Mucosa of descending colon (tissue), 3 donors: ENCODE data around the gene GADD45B. TPM values are rescaled to one million over a fixed set of nuclear protein-coding genes. Genes with fewer than 3 reads are reported as not detected.
A peak's percentile ranks its signal among the peaks of the same experiment; 100 is the strongest.

Experiments
- ATAC-seq: fragments of 200-7000 bp; cut with Tn5 transposase; one replicate; pipeline ENCODE4 v1.9.1; 2020; ENCODE audit warnings: mild to moderate bottlenecking, moderate library complexity
- DNase-seq, 3 donors: peaks; one replicate each; pipeline ENCODE4 v3.0.0-alpha.2; 2020
- H3K36me3 ChIP-seq: fragments of 200-600 bp; one replicate; pipeline ENCODE4 v1.8.0; 2021; ENCODE audit warnings: low read depth, mild to moderate bottlenecking
- H3K4me1 ChIP-seq: fragments of 200-600 bp; one replicate; pipeline ENCODE4 v1.8.0; 2021; ENCODE audit warnings: low read depth, mild to moderate bottlenecking
- H3K4me3 ChIP-seq: fragments of 200-600 bp; one replicate; pipeline ENCODE4 v1.8.0; 2021; ENCODE audit warnings: mild to moderate bottlenecking
- H3K9me3 ChIP-seq: fragments of 200-600 bp; one replicate; pipeline ENCODE4 v1.8.0; 2021; ENCODE audit warnings: mild to moderate bottlenecking
- intact Hi-C, 2 donors: fragments of 100-400 bp; cut with DNase I in 1 of 2; cut with micrococcal nuclease in 1 of 2; formaldehyde crosslinking; loops; one replicate each; pipeline versions ENCODE4 v1.11.0 to v1.11.1; 2022; cut with DNase I, micrococcal nuclease
- long read RNA-seq, 2 donors: library from polyadenylated mRNA; unstranded; transcript quantifications; one replicate each; pipeline ENCODE4 v2.0.0, GENCODE V29; 2019 to 2021
- total RNA-seq, 3 donors: library from RNA; stranded (reverse); fragmentation: NEBNext Ultra II Directional in 2 of 3; extraction: Animal tissue kit (Norgen Biotek cat#: 25700) in 2 of 3; gene quantifications; one replicate each; pipeline versions ENCODE4 v1.2.1 to v1.2.4, GENCODE V29; 2021 to 2023
- TF ChIP-seq, protein P1 (sequence below): fragments of 200-600 bp; IDR thresholded peaks from one replicate; pipeline ENCODE4 v1.8.0; 2022; ENCODE audit warnings: antibody characterized with exemption, mild to moderate bottlenecking
- donor health status: DM: no; HTN: no; CAD: no; lungs with moderate emphysema.
- donor health status: DM: no; HTN: no; CAD: no.
- donor health status: DM: no; HTN: yes; CAD: no.

Gene GADD45B, protein sequence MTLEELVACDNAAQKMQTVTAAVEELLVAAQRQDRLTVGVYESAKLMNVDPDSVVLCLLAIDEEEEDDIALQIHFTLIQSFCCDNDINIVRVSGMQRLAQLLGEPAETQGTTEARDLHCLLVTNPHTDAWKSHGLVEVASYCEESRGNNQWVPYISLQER
- total RNA-seq: 10 to 100 TPM; 30.6 to 45.5 (median 35.9) TPM
- long read RNA-seq, donor 1, transcript GADD45B-201 (4 exons, 1,373 nt): major isoform, 8 of 10 reads
- long read RNA-seq, donor 1, partial matches to known transcripts: 0 of 10 reads
- long read RNA-seq, donor 1, other reads (novel, unspliced or antisense): 2 of 10 reads
- long read RNA-seq, donor 2, partial matches to known transcripts: 0 of 3 reads
- long read RNA-seq, donor 2, other reads (novel, unspliced or antisense): 0 of 3 reads

DNA sequence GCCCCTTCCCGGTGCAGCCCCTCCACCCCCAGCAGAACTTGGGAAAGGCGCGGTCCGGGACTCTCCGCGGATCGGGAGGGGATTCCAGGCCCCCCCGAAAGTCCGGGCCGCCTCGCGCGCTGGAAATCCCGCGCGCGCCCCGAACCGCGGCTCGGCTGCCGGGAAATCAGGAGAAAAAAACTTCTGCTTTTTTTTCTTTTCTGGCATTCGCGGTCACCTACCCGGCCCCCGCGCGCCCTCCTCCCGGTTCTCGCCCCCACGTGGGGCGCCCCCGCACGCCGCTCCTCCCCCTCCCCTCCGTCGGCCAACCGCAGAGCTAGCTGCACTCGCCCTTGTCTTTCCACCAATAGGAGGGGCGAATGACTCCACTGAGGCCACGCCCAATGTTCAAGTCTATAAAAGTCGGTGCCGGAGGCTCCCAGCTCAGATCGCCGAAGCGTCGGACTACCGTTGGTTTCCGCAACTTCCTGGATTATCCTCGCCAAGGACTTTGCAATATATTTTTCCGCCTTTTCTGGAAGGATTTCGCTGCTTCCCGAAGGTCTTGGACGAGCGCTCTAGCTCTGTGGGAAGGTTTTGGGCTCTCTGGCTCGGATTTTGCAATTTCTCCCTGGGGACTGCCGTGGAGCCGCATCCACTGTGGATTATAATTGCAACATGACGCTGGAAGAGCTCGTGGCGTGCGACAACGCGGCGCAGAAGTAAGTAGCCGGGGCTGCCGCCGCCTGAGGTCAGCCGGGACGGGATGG, at the start of gene GADD45B:
GADD45B (plus strand) TSS at position 426 of the 749 bp plus-strand sequence; CDS start at position 658, 232 bp downstream.
- no peaks in the 10 kb centered on the region for H3K36me3 ChIP-seq
- peaks cover 36% of the 10 kb centered on the region for H3K4me1 ChIP-seq
- intact Hi-C loops: loop anchor here (2.0 to 5.0 kb wide), 4 partner anchors 66 to 136 kb away; no protein-coding TSS in a partner anchor
- H3K4me3 ChIP-seq: peak within 1 kb of the TSS; percentile 63
- no peaks in the 10 kb centered on the region for H3K9me3 ChIP-seq
- ATAC-seq: peak; percentile 83
- peak; percentile 97 to 99 (median 98) for DNase-seq
- TF ChIP-seq, protein P1, sequence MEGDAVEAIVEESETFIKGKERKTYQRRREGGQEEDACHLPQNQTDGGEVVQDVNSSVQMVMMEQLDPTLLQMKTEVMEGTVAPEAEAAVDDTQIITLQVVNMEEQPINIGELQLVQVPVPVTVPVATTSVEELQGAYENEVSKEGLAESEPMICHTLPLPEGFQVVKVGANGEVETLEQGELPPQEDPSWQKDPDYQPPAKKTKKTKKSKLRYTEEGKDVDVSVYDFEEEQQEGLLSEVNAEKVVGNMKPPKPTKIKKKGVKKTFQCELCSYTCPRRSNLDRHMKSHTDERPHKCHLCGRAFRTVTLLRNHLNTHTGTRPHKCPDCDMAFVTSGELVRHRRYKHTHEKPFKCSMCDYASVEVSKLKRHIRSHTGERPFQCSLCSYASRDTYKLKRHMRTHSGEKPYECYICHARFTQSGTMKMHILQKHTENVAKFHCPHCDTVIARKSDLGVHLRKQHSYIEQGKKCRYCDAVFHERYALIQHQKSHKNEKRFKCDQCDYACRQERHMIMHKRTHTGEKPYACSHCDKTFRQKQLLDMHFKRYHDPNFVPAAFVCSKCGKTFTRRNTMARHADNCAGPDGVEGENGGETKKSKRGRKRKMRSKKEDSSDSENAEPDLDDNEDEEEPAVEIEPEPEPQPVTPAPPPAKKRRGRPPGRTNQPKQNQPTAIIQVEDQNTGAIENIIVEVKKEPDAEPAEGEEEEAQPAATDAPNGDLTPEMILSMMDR: no peak

DNA sequence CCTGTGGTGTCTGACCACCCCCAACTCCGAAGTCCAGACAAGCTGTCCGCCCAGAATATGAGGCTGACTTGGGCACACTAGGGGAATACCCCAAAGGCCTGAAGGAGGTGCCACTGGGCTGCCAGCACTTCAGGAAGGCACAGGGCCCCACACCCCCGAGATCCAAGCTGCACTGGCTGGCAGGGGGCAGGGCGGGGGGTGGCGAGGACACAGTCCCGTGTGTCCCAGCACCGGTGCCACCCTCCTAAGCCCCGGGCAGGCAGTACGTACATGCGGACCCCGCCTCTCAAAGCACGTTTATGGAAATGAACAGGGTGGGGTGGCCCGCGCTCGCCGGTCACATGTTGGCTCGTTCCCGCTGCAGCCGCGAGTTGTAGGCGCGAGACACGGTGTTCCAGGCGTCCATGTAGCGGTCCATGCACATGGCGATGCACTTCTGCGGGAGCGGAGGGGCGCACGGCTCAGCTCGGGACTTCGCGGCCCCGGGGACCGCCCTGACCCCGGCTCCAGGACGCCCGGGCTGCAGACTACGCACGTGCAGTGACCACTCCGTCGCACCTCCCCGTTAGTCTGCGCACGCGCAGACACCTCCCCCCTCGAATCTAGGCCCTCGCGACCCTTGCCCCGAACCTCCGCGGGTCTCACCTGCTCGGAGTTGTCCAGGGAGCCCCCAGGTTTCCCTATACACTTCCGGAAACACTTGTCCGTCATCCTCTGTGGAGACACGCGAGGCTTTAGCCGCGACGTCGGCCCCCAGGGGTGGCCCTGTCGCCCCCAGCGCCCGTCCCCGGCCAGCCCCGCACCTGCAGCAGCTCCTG, 49.1 kb upstream of the GADD45B start:
- peaks cover 22% of the 10 kb centered on the region for H3K4me1 ChIP-seq
- no peaks in the 10 kb centered on the region for H3K36me3 ChIP-seq
- H3K9me3 ChIP-seq: no peaks in the 10 kb centered on the region
- peak; percentile 47 to 76 (median 72) for DNase-seq
- intact Hi-C loops: no loop called here
- ATAC-seq: peak; percentile 34
- H3K4me3 ChIP-seq: peak overlapping the region; percentile 87
- TF ChIP-seq, protein P1: no peak

DNA sequence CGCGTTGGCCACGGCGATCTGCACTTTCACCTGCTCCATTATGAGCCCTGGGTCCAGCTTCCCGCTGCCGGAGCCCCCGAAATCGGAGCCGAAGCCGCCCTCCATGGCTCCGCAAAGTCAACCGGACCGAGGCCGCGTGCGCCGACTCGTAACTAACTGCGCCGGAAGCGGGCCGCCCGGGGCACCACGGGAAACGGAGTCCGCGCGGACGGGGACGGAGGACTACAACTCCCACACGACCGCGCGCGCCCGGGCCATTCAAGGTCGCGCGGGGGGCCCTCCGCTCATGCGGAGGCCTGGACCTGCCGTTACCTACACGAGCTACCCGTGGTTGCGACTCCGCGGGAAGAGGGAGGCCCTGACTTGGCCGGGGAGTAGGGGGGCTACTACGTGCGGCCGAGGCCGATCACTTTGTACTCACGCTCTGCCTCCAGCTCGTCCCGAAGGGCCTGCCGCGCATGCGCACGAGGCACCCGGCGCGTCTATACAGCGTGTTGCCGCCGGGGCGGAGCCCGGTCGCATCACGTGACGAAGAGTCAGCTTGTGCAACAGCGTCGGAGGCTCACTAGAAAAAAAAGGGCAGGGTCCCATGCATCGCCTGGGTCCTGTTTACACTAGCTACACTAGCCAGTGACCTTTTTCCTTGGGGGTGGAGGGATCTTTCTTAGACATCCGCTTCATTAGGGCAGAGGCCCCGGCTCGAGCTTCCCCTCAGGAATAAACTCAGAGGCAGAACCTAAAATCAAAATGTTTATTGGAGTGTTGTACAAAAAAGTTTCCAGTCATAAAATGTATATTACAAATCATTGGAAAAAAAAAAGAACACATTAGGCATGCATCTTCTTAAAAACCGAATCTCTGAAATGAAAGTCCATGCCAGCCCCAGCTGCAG, 48.3 kb upstream of the GADD45B start, which contains the start of gene TIMM13:
TIMM13 (minus strand) TSS at position 158 of the 892 bp plus-strand sequence; CDS start at position 105, 53 bp downstream.
- Histone ChIP-seq H3K9me3 (no peaks in the 10 kb centered on the region), H3K4me1 (peaks cover 22% of the 10 kb centered on the region), H3K36me3 (no peaks in the 10 kb centered on the region), H3K4me3 (peak within 1 kb of the TSS; percentile 87)
- TF ChIP-seq, protein P1: no peak
- intact Hi-C loops: no loop called here
- ATAC-seq (peak; percentile 96), DNase-seq (peak; percentile 98)

DNA sequence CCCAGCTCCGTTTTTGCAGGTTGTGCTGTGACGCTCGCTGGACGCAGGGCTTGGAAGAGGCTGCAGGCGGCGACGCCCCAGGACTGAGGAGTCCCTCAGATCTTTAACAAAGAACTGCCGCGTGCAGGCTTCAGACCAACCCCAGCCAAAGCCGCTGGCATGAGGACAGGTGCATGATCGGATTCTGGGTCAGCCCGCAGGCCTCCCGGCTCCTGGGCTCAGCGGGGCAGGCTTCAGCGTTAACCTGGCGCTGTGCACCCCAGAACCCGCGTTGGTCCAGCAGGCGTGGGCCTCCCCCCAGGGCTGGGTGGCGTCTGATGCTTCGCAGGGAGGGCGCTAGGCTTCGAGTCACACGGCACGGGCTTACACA, 47.6 kb upstream of the GADD45B start:
- Histone ChIP-seq H3K36me3 (no peaks in the 10 kb centered on the region), H3K9me3 (no peaks in the 10 kb centered on the region), H3K4me3 (no peak overlapping the region), H3K4me1 (peaks cover 22% of the 10 kb centered on the region)
- intact Hi-C loops: no loop called here
- DNase-seq (peak; percentile 46 to 60 (median 59)), ATAC-seq (peak; percentile 16)
- TF ChIP-seq, protein P1: no peak
